Measurements from ENCODE around the gene PDE4D.

The PDE4D gene

GRCh38 chr5:59107692-59108091 lies 785.8 kb downstream of the PDE4D start:
- no peak for DNase-seq (ENCODE audit: low read depth)

- DNase-seq (ENCODE audit: low read depth), result no peak
Measured at GRCh38 chr5:59104400-59105127, 789.0 kb downstream of the PDE4D start.

GRCh38 chr5:59103303-59103702 lies 790.2 kb downstream of the PDE4D start:
- no peak for DNase-seq (ENCODE audit: low read depth)

- DNase-seq (ENCODE audit: low read depth), result no peak
Measured at GRCh38 chr5:59102437-59102836, 791.1 kb downstream of the PDE4D start.

GRCh38 chr5:59100875-59101274 lies 792.7 kb downstream of the PDE4D start:
- DNase-seq (ENCODE audit: low read depth), result no peak

GRCh38 chr5:59099995-59100345 lies 793.6 kb downstream of the PDE4D start:
- DNase-seq (ENCODE audit: low read depth), result no peak

GRCh38 chr5:59099270-59099994 lies 794.1 kb downstream of the PDE4D start:
- peak; percentile 68 for DNase-seq (ENCODE audit: low read depth)

GRCh38 chr5:59098743-59099142 lies 794.8 kb downstream of the PDE4D start:
- no peak for DNase-seq (ENCODE audit: low read depth)

GRCh38 chr5:59097712-59098111 lies 795.8 kb downstream of the PDE4D start:
- DNase-seq (ENCODE audit: low read depth), result no peak

- no peak for DNase-seq (ENCODE audit: low read depth)
Measured at GRCh38 chr5:59097116-59097515, 796.4 kb downstream of the PDE4D start.

GRCh38 chr5:59095480-59095879 lies 798.0 kb downstream of the PDE4D start:
- no peak for DNase-seq (ENCODE audit: low read depth)

GRCh38 chr5:59094864-59095263 lies 798.7 kb downstream of the PDE4D start:
- no peak for DNase-seq (ENCODE audit: low read depth)

GRCh38 chr5:59093329-59093728 lies 800.2 kb downstream of the PDE4D start:
- no peak for DNase-seq (ENCODE audit: low read depth)

- DNase-seq (ENCODE audit: low read depth), result no peak
Measured at GRCh38 chr5:59092758-59093157, 800.8 kb downstream of the PDE4D start.

GRCh38 chr5:59091965-59092364 lies 801.6 kb downstream of the PDE4D start:
- no peak for DNase-seq (ENCODE audit: low read depth)

GRCh38 chr5:59090323-59090722 lies 803.2 kb downstream of the PDE4D start:
- DNase-seq (ENCODE audit: low read depth), result no peak

GRCh38 chr5:59089767-59090166 lies 803.8 kb downstream of the PDE4D start:
- DNase-seq (ENCODE audit: low read depth), result no peak

- DNase-seq (ENCODE audit: low read depth), result no peak
Measured at GRCh38 chr5:59088546-59088945, 805.0 kb downstream of the PDE4D start.

GRCh38 chr5:59086024-59086423 lies 807.5 kb downstream of the PDE4D start:
- no peak for DNase-seq (ENCODE audit: low read depth)

GRCh38 chr5:59081693-59082092 lies 811.8 kb downstream of the PDE4D start:
- no peak for DNase-seq (ENCODE audit: low read depth)

- peak; percentile 96 for DNase-seq (ENCODE audit: low read depth)
Measured at GRCh38 chr5:59079622-59080620, 813.6 kb downstream of the PDE4D start.

GRCh38 chr5:59071755-59072549 lies 821.6 kb downstream of the PDE4D start:
- no peak for DNase-seq (ENCODE audit: low read depth)
